Breast epithelium (tissue), 4 donors: ENCODE data around the gene HYPK. TPM values are rescaled to one million over a fixed set of nuclear protein-coding genes. Genes with fewer than 3 reads are reported as not detected.

Experiments used
- DNase-seq, 2 donors: peaks; one replicate each; pipeline ENCODE4 v3.0.0-alpha.2; 2019; ENCODE audit warnings: low spot score in 2 of 2
- H3K27ac ChIP-seq, 2 donors: fragments of 200-600 bp; sonication (generic) in 1 of 2; one replicate each; pipeline ENCODE4 v1.5.1; 2016 to 2019; ENCODE audit warnings: mild to moderate bottlenecking in 1 of 2
- H3K27me3 ChIP-seq, 2 donors: fragments of 200-600 bp; sonication (generic) in 1 of 2; one replicate each; pipeline versions ENCODE4 v1.5.1 to v1.6.0; 2017 to 2019; ENCODE audit warnings: control low read depth in 1 of 2, mild to moderate bottlenecking in 1 of 2
- H3K36me3 ChIP-seq: fragments of 200-600 bp; one replicate; pipeline ENCODE4 v1.5.1; 2019
- H3K4me1 ChIP-seq, 2 donors: fragments of 200-600 bp; sonication (generic); one replicate each; pipeline ENCODE4 v1.5.1; 2016 to 2019; ENCODE audit warnings: control low read depth in 1 of 2
- H3K4me3 ChIP-seq, 3 donors: fragments of 200-600 bp; sonication (generic); 1 replicate in 2 of 3; 2 replicates in 1 of 3; pipeline ENCODE4 v1.5.1; 2016 to 2019; ENCODE audit warnings: mild to moderate bottlenecking in 3 of 3, moderate library complexity in 2 of 3
- H3K9me3 ChIP-seq, 2 donors: fragments of 200-600 bp; sonication (generic) in 1 of 2; one replicate each; pipeline ENCODE4 v1.5.1; 2016 to 2019; ENCODE audit warnings: control low read depth in 1 of 2
- POLR2A ChIP-seq: fragments of 450-650 bp; IDR thresholded peaks from one replicate; pipeline ENCODE4 v1.6.1; 2016; ENCODE audit warnings: antibody characterized with exemption, mild to moderate bottlenecking, moderate library complexity
- POLR2AphosphoS5 ChIP-seq, 3 donors: sonication (generic); formaldehyde crosslinking; IDR thresholded peaks; one replicate each; pipeline ENCODE4 v1.6.1; 2017; ENCODE audit warnings: antibody characterized with exemption in 3 of 3
- intact Hi-C: fragments of 100-400 bp; cut with DNase I; formaldehyde crosslinking; loops from one replicate; pipeline ENCODE4 v1.15.1; 2023; ENCODE audit warnings: low total_unique reads
- total RNA-seq, 3 donors: library from RNA; depleted of rRNA; stranded (reverse); fragments of >200 nt; gene quantifications; one replicate each; pipeline ENCODE4 v1.1.0, GENCODE V29; 2016
- TF ChIP-seq, protein P1 (sequence below), 3 donors: fragments of 450-650 bp; IDR thresholded peaks; one replicate each; pipeline ENCODE4 v1.5.1; 2016 to 2017; ENCODE audit warnings: antibody characterized with exemption in 3 of 3, mild to moderate bottlenecking in 3 of 3, moderate library complexity in 3 of 3

HYPK gene
- total RNA-seq, 3 donors from 2014 or later: 9.5 to 17.7 (median 11.2) TPM

- intact Hi-C loops: no loop called here
- no peaks in the 10 kb centered on the region for H3K27me3 ChIP-seq
- DNase-seq: no peak
- TF ChIP-seq POLR2AphosphoS5 (IDR thresholded peaks at IDR 0.05): no peak
- TF ChIP-seq, protein P1, sequence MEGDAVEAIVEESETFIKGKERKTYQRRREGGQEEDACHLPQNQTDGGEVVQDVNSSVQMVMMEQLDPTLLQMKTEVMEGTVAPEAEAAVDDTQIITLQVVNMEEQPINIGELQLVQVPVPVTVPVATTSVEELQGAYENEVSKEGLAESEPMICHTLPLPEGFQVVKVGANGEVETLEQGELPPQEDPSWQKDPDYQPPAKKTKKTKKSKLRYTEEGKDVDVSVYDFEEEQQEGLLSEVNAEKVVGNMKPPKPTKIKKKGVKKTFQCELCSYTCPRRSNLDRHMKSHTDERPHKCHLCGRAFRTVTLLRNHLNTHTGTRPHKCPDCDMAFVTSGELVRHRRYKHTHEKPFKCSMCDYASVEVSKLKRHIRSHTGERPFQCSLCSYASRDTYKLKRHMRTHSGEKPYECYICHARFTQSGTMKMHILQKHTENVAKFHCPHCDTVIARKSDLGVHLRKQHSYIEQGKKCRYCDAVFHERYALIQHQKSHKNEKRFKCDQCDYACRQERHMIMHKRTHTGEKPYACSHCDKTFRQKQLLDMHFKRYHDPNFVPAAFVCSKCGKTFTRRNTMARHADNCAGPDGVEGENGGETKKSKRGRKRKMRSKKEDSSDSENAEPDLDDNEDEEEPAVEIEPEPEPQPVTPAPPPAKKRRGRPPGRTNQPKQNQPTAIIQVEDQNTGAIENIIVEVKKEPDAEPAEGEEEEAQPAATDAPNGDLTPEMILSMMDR (IDR thresholded peaks at IDR 0.05): peak; percentile 52 to 60 (median 53)
- no peak overlapping the region for H3K4me3 ChIP-seq
- no peaks in the 10 kb centered on the region for H3K36me3 ChIP-seq
- no peaks in the 10 kb centered on the region for H3K4me1 ChIP-seq
- H3K9me3 ChIP-seq: no peaks in the 10 kb centered on the region
- H3K27ac ChIP-seq: no peak overlapping the region
These were observed 30.7 kb upstream of the HYPK start for GRCh38 chr15:43769584-43770228.

DNA sequence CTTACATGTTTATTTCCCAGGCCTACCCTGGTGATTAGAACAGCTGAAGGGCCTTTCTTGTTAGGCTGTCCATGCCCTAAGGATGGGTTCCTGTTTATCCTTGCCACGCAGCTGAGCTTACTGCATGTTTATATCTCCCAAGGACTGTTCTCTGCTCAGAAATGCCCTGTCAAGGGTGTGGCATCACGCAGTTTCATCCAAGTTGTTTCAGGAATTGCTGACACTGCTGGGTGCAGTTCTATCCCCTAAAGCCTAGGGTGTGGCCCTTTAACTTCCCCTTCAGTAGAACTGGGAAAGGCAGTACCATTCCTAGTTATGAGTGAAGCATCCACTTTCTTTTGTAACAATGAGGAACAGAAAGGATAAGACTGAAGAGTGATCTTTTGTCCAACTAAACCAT, 28.6 kb upstream of the HYPK start:
- no peak for TF ChIP-seq POLR2AphosphoS5 (IDR thresholded peaks at IDR 0.05)
- TF ChIP-seq, protein P1 (IDR thresholded peaks at IDR 0.05): no peak
- TF ChIP-seq POLR2A: no peak
- Histone ChIP-seq H3K27me3 (no peaks in the 10 kb centered on the region), H3K4me1 (no peaks in the 10 kb centered on the region), H3K4me3 (no peak overlapping the region), H3K9me3 (no peaks in the 10 kb centered on the region), H3K36me3 (no peaks in the 10 kb centered on the region), H3K27ac (no peak overlapping the region)
- intact Hi-C loops: no loop called here
- DNase-seq: no peak

- no peak for DNase-seq
- H3K9me3 ChIP-seq: no peaks in the 10 kb centered on the region
- H3K27ac ChIP-seq: no peak overlapping the region
- intact Hi-C loops: no loop called here
- TF ChIP-seq, protein P1 (IDR thresholded peaks at IDR 0.05): no peak
- TF ChIP-seq POLR2A: no peak
- no peak for TF ChIP-seq POLR2AphosphoS5 (IDR thresholded peaks at IDR 0.05)
- H3K4me3 ChIP-seq: no peak overlapping the region
- H3K27me3 ChIP-seq: no peaks in the 10 kb centered on the region
- H3K36me3 ChIP-seq: no peaks in the 10 kb centered on the region
- H3K4me1 ChIP-seq: no peaks in the 10 kb centered on the region
These were observed 27.8 kb upstream of the HYPK start for GRCh38 chr15:43772624-43773023.

DNA sequence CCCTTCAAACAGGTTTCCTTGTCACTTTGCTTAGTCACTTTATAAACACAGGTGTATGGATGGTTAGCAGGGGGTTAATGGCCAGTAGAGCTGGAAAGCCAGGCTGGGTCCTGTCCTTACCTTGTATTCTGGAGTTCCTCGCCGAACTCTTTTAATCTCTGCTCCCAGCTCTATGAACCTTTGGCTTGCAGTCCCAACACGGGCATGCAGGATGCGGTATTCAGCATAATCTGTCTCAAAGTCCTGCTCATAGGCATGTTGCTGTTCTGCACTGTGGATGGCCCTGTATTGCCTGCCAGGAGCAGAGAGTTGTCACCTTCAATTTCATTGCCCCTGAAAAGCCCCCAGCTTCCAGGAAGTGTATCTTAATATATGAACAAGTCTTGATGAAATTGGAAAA, 26.3 kb upstream of the HYPK start:
- intact Hi-C loops: no loop called here
- H3K27ac ChIP-seq: peak overlapping the region in 1 of 2 donors; percentile 13
- TF ChIP-seq, protein P1 (IDR thresholded peaks at IDR 0.05): no peak
- TF ChIP-seq POLR2A (no peak), POLR2AphosphoS5 (IDR thresholded peaks at IDR 0.05) (no peak)

GRCh38 chr15:43775411-43775965, 24.9 kb upstream of the HYPK start:
- Histone ChIP-seq H3K4me1 (no peaks in the 10 kb centered on the region), H3K27me3 (no peaks in the 10 kb centered on the region), H3K4me3 (no peak overlapping the region), H3K9me3 (no peaks in the 10 kb centered on the region), H3K27ac (peak overlapping the region; percentile 94), H3K36me3 (no peaks in the 10 kb centered on the region)
- intact Hi-C loops: no loop called here
- TF ChIP-seq POLR2AphosphoS5 (IDR thresholded peaks at IDR 0.05) (peak in 2 of 3 donors; percentile 8 to 28), POLR2A (no peak)
- TF ChIP-seq, protein P1 (IDR thresholded peaks at IDR 0.05): peak; percentile 35 to 38 (median 36)
- DNase-seq: peak; percentile 65 to 69

More for the DNA sequence above, 26.3 kb upstream of the HYPK start:
- no peaks in the 10 kb centered on the region for H3K9me3 ChIP-seq
- no peaks in the 10 kb centered on the region for H3K36me3 ChIP-seq
- DNase-seq: no peak
- H3K27me3 ChIP-seq: no peaks in the 10 kb centered on the region
- H3K4me3 ChIP-seq: no peak overlapping the region
- H3K4me1 ChIP-seq: no peaks in the 10 kb centered on the region
